NCI-H2029 (cell line): ENCODE measurements around the gene KLHL22.

ENCODE experiments used
- DNase-seq: peaks from one replicate; lab custom pipeline; 2025; lab: John Stamatoyannopoulos, UW

The KLHL22 gene

DNA sequence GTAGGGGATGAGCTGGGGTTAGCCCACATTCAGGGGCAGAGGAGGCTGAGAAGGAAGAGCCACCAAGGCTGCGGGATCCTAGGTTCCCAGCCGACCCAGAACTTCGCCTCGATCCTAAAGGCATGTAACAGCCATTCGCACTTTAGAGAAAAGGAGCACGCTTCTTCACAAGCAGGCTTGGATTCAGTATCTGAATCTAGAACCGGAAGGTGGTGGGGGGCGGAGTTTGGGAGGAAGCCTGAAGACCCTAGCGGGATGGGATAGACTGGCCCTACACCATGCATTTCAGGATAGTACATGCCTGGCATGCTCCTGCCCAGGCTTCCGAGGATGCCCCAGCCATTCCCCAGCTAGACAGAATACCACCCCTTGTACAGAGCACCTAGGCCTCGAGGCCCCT lies 62.4 kb downstream of the KLHL22 start:
- DNase-seq, result no peak

DNA sequence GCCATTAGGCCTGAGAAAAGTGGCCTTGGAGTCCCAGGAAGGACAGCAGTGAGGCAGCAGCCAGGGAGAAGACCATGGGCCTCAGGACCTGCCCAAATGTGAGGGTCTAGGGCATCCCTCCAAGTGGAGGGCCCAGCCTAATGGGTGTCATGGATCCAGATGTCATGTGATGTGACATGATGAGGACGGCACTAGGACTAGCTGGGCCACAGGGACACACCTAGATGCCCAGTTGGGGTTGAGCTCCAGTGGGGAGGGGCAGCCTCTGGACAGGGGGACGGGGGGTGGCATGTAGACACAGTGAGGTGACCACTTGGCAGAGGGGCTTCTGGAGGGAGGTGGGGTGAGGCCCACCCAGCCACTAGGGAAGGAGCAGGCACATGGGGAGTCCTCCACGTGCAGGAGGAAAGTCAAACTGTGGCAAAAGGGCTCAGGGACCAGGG lies 63.3 kb downstream of the KLHL22 start:
- no peak for DNase-seq

DNA sequence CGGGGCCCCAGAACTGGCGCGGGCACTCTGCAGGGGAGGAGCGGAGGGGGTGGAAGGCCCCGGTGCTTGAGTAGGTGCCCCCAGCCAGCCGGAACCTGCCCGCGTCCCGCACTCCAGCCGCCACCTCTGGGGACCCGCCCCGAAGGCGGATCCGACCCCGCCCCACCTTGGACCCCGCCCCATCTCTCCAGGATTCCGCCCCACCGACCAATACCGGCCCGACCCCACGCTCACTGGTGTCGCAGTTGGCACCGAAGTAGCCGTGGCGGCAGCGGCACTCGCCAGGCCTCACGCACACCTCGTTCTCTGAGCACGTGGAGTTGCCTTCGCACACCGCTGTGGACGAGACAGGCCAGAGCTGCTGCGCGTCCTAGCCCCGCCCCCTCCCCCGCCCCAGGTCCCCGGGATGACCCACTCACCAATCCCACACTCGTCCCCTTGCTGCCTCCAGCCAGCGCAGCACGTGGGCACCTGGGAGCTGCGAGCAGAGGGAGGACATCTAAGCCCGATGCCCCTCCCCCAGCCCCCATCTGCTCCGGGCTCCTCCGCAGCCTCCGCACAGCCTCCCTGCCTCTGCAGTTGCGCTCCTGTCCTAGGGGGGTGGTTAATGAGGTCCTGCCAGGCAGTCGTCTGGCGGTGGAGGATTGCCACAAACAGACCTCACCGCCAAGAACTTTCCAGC lies 63.9 kb downstream of the KLHL22 start:
- DNase-seq, result no peak

DNA sequence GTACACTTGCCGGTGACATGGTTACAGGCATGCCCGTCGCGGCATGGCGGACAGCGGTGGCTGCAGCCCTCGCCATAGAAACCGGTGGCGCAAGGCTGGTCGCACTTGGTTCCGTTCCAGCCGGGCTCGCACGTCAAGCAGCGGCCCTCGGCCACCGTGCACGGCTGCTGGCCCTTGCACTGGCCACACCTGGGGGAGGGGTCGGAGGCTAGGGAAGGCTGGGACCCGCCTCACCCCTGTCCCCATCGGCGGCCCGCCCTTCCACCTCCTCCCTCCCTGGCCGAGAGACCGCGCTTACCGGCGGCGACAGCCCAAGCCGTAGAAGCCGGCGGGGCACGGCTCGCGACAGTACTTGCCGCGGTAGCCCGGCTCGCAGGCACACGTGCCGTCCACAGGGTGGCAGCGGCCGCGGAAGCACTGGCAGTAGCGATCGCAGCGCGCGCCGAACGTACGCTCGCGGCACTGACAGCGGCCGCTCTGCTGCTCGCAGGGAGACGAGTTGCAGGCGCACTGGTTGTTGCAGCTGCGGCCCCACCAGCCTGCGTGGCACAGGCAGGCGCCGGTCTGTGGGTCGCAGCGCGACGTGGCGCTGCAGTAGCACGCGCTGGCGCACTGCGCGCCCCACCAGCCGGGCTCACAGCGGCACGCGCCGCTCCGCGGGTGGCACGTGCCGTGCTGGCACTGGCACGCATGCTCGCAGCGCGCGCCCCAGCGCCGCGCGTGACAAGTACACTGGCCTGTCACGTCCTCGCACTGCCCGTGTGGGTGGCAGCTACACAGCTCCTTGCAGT lies 64.7 kb downstream of the KLHL22 start:
- DNase-seq, result no peak

DNA sequence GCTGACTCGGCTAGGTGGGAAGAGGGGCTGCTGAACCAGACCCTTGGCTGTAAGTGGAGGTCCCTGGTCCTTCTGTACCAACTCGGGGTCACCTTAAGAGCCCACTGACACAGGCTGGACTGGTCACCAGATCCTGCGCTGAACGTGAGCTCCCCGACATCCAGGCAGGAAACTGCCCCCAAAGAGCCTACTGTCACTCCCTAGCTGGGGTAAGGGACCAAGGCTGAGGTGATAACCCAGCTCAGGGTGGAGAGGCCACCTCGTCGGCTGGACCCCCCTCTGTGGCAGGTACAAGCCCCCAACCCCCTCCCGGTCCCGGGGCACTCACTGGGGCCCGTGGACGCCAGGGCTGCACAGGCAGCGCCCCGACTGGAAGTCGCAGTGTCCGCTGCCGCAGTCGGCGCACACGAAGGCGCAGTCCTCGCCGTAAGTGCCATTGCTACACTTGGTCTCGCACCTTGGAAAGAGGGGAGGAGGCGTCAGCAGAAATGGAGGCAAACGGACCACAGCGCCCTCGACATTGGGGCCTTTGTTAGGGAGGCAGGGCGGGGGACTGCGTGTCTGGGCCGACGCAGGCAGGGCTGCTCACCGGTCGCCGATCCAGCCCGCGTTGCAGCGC lies 65.4 kb downstream of the KLHL22 start:
- no peak for DNase-seq

DNA sequence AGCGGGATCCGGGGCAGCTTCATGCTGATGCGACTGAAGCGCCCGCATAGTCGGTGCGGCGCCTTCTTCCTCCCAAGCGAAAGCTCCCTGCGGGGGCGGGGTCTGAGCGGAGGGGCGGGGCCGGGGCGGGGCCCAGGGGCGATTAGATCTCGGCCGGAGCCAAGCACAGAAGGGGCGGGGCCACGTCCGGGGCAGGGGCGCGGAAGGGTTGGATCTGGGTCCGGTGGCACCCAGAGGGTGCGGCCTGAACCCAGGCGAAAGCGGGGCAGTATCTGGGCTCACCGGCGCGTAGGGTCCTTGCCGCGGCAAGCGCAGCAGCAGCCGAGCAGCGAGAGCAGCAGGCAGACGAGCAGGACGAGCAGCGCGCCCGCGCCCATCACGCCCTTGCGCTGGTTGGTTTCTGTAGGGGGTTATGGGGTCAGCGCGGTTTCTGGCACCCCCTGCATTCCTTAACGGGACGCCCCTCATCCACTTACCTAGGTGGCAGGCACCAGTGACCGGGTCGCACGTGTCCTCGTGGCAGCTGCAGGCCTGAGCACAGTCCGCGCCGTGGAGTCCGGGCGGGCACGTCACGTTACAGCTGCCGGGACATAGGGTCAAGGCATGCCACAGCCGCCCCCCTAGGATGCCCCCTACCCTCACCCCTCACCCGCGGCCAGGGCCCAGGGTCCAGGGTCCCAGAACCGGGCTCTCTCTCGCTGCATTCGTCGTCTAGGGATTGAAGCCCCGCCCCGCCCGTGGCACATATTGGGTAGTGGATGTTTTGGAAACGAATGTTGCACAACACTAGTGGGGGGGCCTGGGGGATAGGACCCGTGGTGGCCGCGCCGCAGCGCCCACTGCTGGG lies 66.1 kb downstream of the KLHL22 start:
- DNase-seq, result no peak

DNA sequence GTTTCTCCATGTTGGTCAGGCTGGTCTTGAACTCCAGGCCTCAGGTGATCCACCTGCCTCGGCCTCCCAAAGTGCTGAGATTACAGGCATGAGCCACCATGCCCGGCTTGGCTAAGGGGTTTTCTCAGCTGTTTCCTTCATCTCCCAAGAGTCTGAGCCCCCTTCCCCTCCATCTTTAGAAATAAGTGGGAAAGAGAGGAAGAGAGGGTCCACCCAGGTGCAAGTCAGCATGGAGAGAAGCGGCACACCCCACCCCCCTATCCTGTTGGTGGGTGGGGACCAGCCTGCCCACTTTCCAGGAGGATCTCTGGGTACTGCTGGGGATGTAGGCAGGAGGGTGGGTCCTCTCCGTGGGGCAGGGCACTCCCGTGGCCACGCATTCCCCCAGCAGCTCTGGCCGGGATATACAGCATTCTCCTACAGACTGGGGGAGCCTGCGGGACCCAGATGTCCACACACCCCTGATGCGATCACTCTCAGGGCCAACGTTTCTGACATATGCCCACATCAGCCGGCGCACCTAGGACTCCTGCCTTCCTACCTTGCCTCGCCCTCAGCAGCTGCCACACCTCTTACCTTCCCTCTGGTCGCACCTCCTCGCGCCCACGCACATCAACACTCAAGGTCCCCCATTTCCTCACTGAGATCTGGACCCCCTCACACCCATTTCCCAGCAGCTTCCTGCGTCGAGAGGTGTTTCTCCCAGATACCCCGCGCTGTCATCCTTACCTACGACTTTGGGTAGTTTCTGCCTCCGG lies 66.9 kb downstream of the KLHL22 start:
- no peak for DNase-seq

DNA sequence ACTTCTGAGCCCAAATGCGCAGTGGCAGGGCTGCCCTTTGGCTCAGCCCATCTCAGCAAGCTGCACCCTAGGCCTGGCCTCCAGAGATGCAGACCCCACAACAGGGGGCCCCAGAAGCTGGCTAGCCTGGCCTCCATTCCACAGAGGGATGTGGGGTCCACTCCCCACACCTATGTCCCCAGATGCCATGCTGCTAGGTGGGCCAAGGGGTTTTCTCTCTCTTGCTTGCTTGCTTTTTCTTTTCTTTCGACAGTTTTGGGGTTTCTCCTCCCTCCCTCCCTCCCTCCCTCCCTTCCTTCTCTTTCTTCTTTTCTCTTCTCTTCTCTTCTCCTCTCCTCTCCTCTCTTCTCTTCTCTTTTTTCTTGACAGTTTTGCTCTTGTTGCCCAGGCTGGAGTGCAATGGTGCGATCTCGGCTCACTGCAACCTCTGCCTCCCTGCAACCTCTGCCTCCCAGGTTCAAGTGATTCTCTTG lies 67.6 kb downstream of the KLHL22 start:
- DNase-seq, result no peak

DNA sequence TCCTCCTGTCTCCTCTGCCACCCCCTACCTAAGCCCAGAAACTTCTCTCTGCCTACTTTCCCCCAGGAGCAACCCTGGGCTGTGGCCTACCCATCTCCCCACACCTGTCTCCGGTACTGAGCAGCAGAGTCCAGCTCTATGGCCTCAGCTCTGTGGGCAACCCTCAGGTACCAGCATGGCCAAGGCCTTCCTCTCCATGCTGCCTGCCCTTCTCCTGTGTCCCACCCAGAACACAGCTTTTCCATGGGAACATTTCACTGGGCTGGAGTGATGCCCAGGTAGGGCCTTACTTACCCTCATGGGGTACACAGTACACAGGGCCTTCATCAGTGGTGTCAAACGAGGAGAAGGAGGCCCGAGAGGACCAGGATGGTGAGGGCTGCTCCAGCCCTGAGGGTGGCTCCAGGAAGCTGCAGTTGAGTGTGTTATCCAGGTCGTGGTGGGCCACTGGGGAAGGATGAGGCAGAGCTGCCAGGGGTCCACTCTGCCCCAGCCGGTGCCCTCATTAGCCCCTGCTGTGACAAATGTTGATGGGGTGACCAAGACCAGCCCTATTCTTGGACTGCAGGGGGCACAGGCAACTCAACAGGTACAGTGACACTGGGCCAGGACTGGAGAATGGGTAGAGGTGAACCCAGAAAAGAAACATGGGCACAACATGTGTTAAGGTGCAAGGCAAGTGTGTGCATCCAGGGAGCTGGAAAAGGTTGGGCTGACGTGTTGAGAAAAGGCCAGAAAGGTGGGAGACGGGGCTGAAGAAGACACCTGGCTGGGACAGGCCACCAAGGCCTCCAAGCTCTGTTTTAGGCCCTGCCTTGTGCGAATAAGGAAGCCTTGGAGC lies 68.3 kb downstream of the KLHL22 start:
- DNase-seq, result no peak

DNA sequence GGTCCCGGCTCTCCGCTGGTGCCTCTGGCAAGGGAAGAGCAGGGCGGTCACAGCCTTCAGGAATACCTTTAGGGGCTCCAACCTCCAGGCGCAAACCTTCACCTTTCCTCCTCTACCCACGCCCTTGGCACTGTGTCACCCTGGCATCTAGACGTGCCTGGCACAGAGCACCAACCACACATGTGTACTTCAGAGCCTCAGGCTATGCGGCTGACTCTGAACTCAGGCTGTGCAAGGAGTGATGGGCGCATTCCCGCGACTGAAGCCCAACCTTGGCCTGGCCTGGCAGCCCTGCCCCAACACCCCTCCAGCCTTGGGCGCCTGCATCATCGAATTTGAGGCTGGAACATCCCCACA lies 69.4 kb downstream of the KLHL22 start:
- DNase-seq, result no peak

DNA sequence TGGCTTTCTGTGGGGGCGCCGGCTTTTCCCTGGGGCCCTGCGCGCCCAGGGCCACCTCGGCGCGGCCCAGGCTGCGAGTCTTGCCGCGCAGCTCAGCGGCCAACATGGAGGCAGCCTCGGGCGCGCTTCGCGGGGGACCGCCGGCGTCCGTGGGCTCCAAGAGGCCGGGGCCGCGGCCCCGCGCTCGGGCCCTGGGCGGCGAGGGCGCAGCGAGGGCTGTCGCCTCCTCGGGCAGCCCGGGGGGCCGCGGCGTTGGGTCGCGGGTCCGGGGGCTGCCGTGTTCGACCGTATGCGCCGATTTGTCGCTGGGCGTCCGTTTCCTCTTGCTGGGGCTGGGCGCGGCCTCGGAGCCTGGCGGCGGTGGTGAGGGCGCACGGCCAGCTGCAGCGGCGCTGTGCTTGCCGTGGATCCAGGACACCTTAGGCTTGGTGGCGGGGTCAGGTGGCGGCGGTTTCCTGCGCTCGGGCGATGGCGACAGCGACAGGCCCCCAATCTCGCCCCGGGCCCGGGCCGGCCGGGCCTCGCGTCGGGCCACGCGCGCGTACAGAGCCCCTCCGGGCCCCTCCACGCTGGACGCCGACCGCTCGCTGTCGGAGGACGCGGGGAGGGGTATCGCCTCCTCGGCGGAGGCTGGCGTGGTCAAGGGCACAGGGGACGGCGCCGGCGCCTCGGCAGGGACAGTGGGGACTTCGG lies 69.9 kb downstream of the KLHL22 start:
- no peak for DNase-seq

DNA sequence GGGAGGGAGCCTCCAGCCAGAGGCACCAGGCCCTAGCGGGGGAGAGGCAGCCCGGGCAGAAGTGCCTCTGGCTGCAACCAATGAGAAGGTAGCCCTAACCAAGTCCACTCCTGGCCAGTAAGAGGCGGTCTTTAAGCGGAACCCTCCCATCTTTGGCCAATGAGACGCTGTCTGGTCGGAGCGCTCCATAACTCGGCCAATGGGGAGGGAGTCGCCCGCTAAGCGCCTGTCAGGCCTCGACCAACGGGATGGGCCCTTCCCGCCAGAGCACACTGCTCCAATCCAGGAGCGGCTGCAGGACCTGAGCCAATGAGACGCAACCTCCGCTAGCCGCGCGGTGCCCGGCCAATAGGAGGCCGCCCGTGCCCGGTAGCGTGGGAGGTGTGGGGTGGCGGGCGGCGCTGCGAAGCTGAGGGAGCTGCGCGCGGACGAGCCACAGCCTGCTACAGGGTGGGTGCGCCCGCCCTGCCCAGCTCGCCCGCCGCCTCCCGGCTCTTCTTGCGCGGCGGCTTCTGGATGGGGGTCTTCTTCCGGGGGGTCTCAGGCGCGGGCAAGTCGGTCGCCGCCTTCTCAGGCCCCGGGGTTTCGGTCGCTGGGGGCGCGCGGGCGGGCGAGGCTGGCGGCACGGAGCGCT lies 70.5 kb downstream of the KLHL22 start:
- DNase-seq, result no peak

DNA sequence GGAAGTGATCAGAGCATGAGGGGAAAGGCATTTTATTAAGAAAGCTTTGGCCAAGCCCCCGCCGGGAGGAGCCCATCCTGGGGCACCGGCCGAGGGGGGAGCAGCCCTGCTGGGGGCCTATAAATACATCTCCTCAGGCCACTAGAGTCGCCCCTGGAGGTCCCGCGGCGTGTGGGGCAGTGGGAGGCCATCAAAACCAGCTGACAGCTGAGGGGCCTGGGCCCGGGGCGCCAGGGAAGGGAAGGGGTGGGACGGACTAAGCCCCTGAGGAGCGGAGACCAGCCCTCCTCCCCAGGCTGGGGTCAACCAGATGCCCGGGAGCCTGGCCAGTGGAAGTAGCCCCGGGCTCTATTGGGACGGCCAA lies 71.0 kb downstream of the KLHL22 start:
- DNase-seq, result no peak

DNA sequence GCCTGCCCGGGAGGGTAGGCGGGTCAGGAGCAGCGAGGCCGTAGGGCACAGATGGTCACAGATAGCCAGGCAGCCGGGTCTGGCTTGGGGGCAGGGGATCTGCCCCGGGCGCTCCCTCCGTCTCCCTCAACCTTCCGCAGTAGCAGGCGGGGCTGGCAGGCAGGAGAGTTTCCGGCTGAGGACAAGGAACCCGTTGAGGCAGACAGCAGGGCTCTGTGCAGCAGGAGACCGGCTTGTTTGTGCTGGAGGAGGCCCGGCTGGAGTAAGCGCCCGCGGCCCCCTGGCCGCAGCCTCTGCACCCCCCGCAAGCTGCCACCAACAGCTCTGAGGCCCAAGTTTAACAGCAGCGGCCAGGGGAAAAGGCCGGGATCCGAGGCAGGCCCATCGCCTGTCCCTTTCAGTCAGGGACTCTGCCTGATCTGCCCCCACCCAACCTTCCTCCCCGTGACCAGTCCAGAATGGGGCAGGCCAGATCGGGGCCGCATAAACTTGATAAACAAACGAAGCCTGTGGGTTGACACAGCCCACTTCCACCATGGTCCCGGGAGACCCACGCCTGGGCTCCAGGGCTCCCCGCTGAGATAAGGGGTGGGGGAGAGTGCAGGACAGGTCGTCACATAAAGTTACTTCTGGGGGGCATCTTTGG lies 71.6 kb downstream of the KLHL22 start:
- DNase-seq, result no peak

DNA sequence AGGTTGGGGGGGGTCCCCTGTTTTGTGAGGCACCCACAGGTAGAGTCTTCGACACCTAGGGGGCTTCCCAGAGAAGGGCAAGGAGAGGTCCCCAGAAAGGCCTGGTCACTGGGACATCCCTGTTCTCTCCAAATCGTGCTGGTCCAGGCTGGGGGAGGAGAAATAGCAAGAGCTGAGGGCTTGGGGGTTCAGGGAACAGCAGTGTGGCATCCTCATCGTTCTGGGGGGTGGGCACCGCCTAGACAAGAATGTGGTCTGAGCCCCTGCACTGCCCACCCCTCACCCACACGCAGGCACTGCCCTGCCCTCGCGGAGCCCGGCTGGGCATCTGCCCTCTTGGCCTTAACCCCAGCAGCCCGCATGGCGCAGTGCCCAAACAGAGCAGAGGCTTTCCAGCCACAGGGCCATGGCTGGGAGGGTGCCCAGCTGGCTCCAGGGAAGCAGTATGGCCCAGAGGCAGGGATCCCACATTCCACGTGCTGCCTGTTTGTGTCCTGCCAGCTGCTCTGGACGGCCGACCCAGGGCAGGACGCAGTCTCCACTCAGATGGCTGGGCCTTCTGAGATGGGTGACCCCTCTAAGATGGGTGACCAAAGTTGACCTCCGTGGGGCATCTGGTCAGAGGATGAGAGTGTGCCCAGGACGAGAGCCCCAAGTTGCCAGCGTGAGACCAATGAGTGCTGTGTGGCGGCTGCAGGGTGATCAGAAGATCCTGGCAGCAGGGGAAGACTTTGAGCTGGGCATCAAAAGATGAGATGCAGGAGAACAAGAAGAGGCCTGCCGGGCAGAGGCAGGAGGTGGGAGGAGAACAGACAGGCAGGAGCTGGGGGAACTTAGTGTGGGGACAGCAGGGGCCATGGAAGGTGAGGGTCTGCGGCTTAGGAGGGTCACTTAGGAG lies 72.3 kb downstream of the KLHL22 start:
- DNase-seq, result no peak

DNA sequence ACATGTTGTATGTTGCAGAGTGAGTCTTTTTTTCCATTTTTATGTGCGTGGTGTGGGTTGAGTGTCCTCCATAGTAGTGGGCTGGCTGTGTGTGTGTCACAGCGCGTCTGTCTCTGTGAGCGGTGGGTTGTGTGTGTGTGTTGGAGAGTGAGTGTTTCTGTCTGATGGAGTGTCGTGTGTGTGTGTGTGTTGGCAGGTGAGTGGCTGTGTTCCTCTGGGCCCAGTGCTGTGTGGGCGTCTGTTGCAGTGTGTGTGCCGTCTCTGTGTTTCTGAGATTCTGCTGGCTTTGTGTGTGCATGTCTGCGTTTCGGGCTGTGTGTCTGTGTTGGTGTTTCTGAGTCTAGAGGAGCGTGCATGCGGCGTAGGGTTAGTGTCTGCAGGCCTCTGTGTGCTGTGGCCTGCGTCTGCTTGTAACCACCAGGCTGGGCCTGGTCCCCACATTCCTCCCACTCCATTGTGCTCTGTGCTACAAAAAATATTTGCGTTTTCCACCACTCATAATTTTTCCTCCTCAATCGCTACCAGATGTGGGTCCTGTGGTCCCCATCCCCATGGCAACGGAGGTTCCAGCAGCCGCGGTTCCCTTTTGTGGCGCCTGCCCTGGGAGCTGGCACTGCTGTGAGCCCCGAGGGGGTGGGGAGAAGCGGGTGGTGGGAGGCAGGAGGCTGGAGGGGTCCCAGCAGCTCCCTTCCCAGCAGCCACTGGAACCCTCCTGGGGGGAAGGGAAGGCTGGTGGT lies 73.2 kb downstream of the KLHL22 start:
- no peak for DNase-seq

DNA sequence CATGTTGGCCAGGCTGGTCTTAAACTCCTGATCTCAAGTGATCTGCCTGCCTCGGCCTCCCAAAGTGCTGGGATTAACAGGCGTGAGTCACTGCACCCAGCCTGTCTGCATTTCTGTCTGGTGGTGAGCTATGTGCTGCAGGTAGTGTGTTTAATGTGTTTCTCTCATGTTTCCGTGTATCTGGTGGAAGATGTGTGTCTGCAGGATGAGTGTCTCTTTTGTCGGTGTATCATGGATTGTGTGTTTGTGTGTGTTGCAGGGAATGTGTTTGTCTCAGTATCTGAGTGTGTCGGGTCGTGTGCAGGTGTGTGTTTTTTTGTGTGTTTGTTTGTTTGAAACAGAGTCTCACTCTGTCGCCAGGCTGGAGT lies 74.1 kb downstream of the KLHL22 start:
- DNase-seq, result no peak
